Measurements from ENCODE around the gene FAM76A. TPM values are rescaled to one million over a fixed set of nuclear protein-coding genes. Genes with fewer than 3 reads are reported as not detected.
"Not testable (repeated sequence)": the region's sequence is repeated elsewhere in the genome, so short reads cannot be mapped to it uniquely, and the experiment has no call there.

Gene FAM76A
- total RNA-seq = 10 to 100 TPM; 12.4 to 15.3 TPM

GRCh38 chr1:27725374-27726172, at the start of gene FAM76A:
Gene FAM76A (plus strand): TSS chr1:27725961. CDS start chr1:27726081, 120 bp downstream.
- Mint-ChIP-seq H3K4me3 (peak within 1 kb of the TSS; percentile 90 to 97), H3K27ac (peak within 1 kb of the TSS; percentile 96), H3K4me1 (ENCODE audit: low read depth) (peaks cover 29% of the 10 kb centered on the region), H3K36me3 (ENCODE audit: insufficient read depth in 2 of 2) (peaks cover 0 to 4% of the 10 kb centered on the region in 2 donors), H3K9me3 (no peaks in the 10 kb centered on the region), H3K27me3 (ENCODE audit: low read depth) (peaks cover under 1% of the 10 kb centered on the region)
- peak; percentile 95 to 96 for ATAC-seq (replicated peaks in 1 of 2)
- DNase-seq = peak; percentile 99

- H3K36me3 Mint-ChIP-seq (ENCODE audit: insufficient read depth in 2 of 2) = peaks cover 5 to 7% of the 10 kb centered on the region in 2 donors
- peaks cover 11% of the 10 kb centered on the region for H3K4me1 Mint-ChIP-seq (ENCODE audit: low read depth)
- no peaks in the 10 kb centered on the region for H3K27me3 Mint-ChIP-seq (ENCODE audit: low read depth)
- H3K4me3 Mint-ChIP-seq = no peak overlapping the region
- H3K9me3 Mint-ChIP-seq = peaks cover 1 to 6% of the 10 kb centered on the region in 2 donors
- no peak overlapping the region for H3K27ac Mint-ChIP-seq
- ATAC-seq (replicated peaks in 1 of 2) (no peak), DNase-seq (no peak)
These were observed 49.4 kb upstream of the FAM76A start for GRCh38 chr1:27676410-27676809.

GRCh38 chr1:27678747-27679146, 47.0 kb upstream of the FAM76A start:
- H3K4me1 Mint-ChIP-seq (ENCODE audit: low read depth) = no peaks in the 10 kb centered on the region
- ATAC-seq (replicated peaks in 1 of 2) (no peak), DNase-seq (no peak)
- no peak overlapping the region for H3K27ac Mint-ChIP-seq
- no peaks in the 10 kb centered on the region for H3K27me3 Mint-ChIP-seq (ENCODE audit: low read depth)
- no peak overlapping the region for H3K4me3 Mint-ChIP-seq
- H3K9me3 Mint-ChIP-seq = peaks cover 7 to 15% of the 10 kb centered on the region in 2 donors
- peaks cover 8 to 15% of the 10 kb centered on the region in 2 donors for H3K36me3 Mint-ChIP-seq (ENCODE audit: insufficient read depth in 2 of 2)

- ATAC-seq (replicated peaks in 1 of 2); H3K27ac Mint-ChIP-seq; H3K27me3 Mint-ChIP-seq (ENCODE audit: low read depth); H3K4me3 Mint-ChIP-seq; DNase-seq; H3K4me1 Mint-ChIP-seq (ENCODE audit: low read depth): not testable (repeated sequence)
- peaks cover 8 to 15% of the 10 kb centered on the region in 2 donors for H3K36me3 Mint-ChIP-seq (ENCODE audit: insufficient read depth in 2 of 2)
- peaks cover 7 to 15% of the 10 kb centered on the region in 2 donors for H3K9me3 Mint-ChIP-seq
These were observed 45.5 kb upstream of the FAM76A start for GRCh38 chr1:27680225-27680791.

GRCh38 chr1:27681580-27681979, 44.2 kb upstream of the FAM76A start:
- ATAC-seq (replicated peaks in 1 of 2); DNase-seq; H3K27me3 Mint-ChIP-seq (ENCODE audit: low read depth); H3K27ac Mint-ChIP-seq; H3K4me3 Mint-ChIP-seq; H3K4me1 Mint-ChIP-seq (ENCODE audit: low read depth): not testable (repeated sequence)
- Mint-ChIP-seq H3K36me3 (ENCODE audit: insufficient read depth in 2 of 2) (peaks cover 8 to 15% of the 10 kb centered on the region in 2 donors), H3K9me3 (peaks cover 7 to 15% of the 10 kb centered on the region in 2 donors)

GRCh38 chr1:27682351-27682944, 43.3 kb upstream of the FAM76A start:
- Mint-ChIP-seq H3K4me1 (ENCODE audit: low read depth) (no peaks in the 10 kb centered on the region), H3K27ac (no peak overlapping the region), H3K9me3 (peaks cover 7 to 15% of the 10 kb centered on the region in 2 donors), H3K36me3 (ENCODE audit: insufficient read depth in 2 of 2) (peaks cover 8 to 15% of the 10 kb centered on the region in 2 donors), H3K27me3 (ENCODE audit: low read depth) (no peaks in the 10 kb centered on the region), H3K4me3 (no peak overlapping the region)
- DNase-seq (no peak), ATAC-seq (replicated peaks in 1 of 2) (no peak)

GRCh38 chr1:27684176-27684575, 41.6 kb upstream of the FAM76A start:
- peaks cover 5 to 15% of the 10 kb centered on the region in 2 donors for H3K36me3 Mint-ChIP-seq (ENCODE audit: insufficient read depth in 2 of 2)
- H3K27me3 Mint-ChIP-seq (ENCODE audit: low read depth) = peaks cover 7% of the 10 kb centered on the region
- H3K4me3 Mint-ChIP-seq = no peak overlapping the region
- H3K9me3 Mint-ChIP-seq = peaks cover 7 to 15% of the 10 kb centered on the region in 2 donors
- H3K27ac Mint-ChIP-seq = no peak overlapping the region
- ATAC-seq (replicated peaks in 1 of 2) (no peak), DNase-seq (no peak)
- peaks cover 6% of the 10 kb centered on the region for H3K4me1 Mint-ChIP-seq (ENCODE audit: low read depth)

- DNase-seq = no peak
- Mint-ChIP-seq H3K4me1 (ENCODE audit: low read depth) (peaks cover 19% of the 10 kb centered on the region), H3K27me3 (ENCODE audit: low read depth) (peaks cover 15% of the 10 kb centered on the region), H3K4me3 (no peak overlapping the region), H3K27ac (no peak overlapping the region), H3K36me3 (ENCODE audit: insufficient read depth in 2 of 2) (peaks cover 3 to 9% of the 10 kb centered on the region in 2 donors), H3K9me3 (peaks cover 5 to 8% of the 10 kb centered on the region in 2 donors)
- ATAC-seq (replicated peaks in 1 of 2) = no peak
These were observed 39.4 kb upstream of the FAM76A start for GRCh38 chr1:27686223-27686990.

GRCh38 chr1:27687906-27688305, 37.9 kb upstream of the FAM76A start:
- peaks cover 3% of the 10 kb centered on the region in 2 donors for H3K9me3 Mint-ChIP-seq
- no peak overlapping the region for H3K4me3 Mint-ChIP-seq
- H3K4me1 Mint-ChIP-seq (ENCODE audit: low read depth) = peaks cover 19% of the 10 kb centered on the region
- H3K27me3 Mint-ChIP-seq (ENCODE audit: low read depth) = peaks cover 22% of the 10 kb centered on the region
- ATAC-seq (replicated peaks in 1 of 2) (no peak), DNase-seq (no peak)
- H3K36me3 Mint-ChIP-seq (ENCODE audit: insufficient read depth in 2 of 2) = peaks cover 0 to 2% of the 10 kb centered on the region in 2 donors
- H3K27ac Mint-ChIP-seq = no peak overlapping the region

- Mint-ChIP-seq H3K9me3 (peaks cover 0 to 3% of the 10 kb centered on the region in 2 donors), H3K27ac (peak overlapping the region; percentile 64), H3K4me1 (ENCODE audit: low read depth) (peaks cover 19% of the 10 kb centered on the region), H3K4me3 (peak overlapping the region; percentile 60 to 69), H3K27me3 (ENCODE audit: low read depth) (peaks cover 22% of the 10 kb centered on the region), H3K36me3 (ENCODE audit: insufficient read depth in 2 of 2) (peaks cover 0 to 1% of the 10 kb centered on the region in 2 donors)
- peak in 1 of 2 donors; percentile 25 for DNase-seq
- ATAC-seq (replicated peaks in 1 of 2) = peak; percentile 87 to 95
These were observed 36.2 kb upstream of the FAM76A start for GRCh38 chr1:27689423-27690173.

GRCh38 chr1:27690183-27690582, 35.6 kb upstream of the FAM76A start:
- peak overlapping the region; percentile 60 to 69 for H3K4me3 Mint-ChIP-seq
- H3K27me3 Mint-ChIP-seq (ENCODE audit: low read depth) = peaks cover 22% of the 10 kb centered on the region
- peaks cover 19% of the 10 kb centered on the region for H3K4me1 Mint-ChIP-seq (ENCODE audit: low read depth)
- H3K36me3 Mint-ChIP-seq (ENCODE audit: insufficient read depth in 2 of 2) = peaks cover 0 to 1% of the 10 kb centered on the region in 2 donors
- ATAC-seq (replicated peaks in 1 of 2) (peak; percentile 29 to 43), DNase-seq (peak in 1 of 2 donors; percentile 57)
- H3K9me3 Mint-ChIP-seq = peaks cover 0 to 3% of the 10 kb centered on the region in 2 donors
- peak overlapping the region; percentile 64 for H3K27ac Mint-ChIP-seq

GRCh38 chr1:27696835-27697234, 28.9 kb upstream of the FAM76A start:
- H3K36me3 Mint-ChIP-seq (ENCODE audit: insufficient read depth in 2 of 2); H3K27ac Mint-ChIP-seq; H3K4me1 Mint-ChIP-seq (ENCODE audit: low read depth); H3K27me3 Mint-ChIP-seq (ENCODE audit: low read depth); ATAC-seq (replicated peaks in 1 of 2); DNase-seq; H3K9me3 Mint-ChIP-seq; H3K4me3 Mint-ChIP-seq: not testable (repeated sequence)

Data from activated T-cell treated with anti-CD3 and anti-CD28 coated beads, Interleukin-2, amount 50 U/mL, for 72 hours (primary cell).